Adrenal gland (tissue), 5 donors: ENCODE results near the gene MKX.

ENCODE experiments used
- POLR2A ChIP-seq, 2 donors: fragments of 450-650 bp; IDR thresholded peaks; one replicate each; pipeline ENCODE4 v1.6.1; 2017; ENCODE audit warnings: antibody characterized with exemption in 2 of 2, mild to moderate bottlenecking in 2 of 2, moderate library complexity in 1 of 2
- TF ChIP-seq, protein P1 (sequence below), 6 experiments: fragments of 450-650 bp in 4 of 6; fragments of 200-600 bp in 2 of 6; sonication (generic) in 1 of 6; IDR thresholded peaks; 1 replicate in 5 of 6; 2 replicates in 1 of 6; pipeline versions ENCODE4 v1.5.1 to v1.8.0; 2016 to 2021; ENCODE audit warnings: antibody characterized with exemption in 6 of 6, mild to moderate bottlenecking in 2 of 6, moderate library complexity in 1 of 6
- donor health status: DM: no; HTN: no; CAD: no.

DNA sequence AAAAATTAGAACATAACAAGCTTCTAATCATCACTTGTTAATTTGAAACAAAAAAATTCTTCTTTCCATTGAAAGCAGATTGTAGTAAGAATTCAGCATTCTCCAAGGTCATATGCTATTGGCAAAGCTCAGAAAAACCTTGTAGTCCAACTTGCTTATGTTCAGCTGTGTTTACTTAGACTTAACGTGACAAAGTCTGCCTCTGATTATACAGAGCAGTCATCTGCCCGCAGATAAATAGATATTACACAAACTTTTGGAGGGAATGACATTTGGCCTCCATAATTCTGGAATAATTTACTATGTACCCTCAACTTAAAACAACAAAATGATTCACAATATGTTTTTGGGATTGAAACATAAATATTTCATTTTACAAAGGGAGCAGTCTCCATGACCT lies 45.8 kb downstream of the MKX start:
- no peak for TF ChIP-seq POLR2A (IDR thresholded peaks at IDR 0.05)
- TF ChIP-seq, protein P1, sequence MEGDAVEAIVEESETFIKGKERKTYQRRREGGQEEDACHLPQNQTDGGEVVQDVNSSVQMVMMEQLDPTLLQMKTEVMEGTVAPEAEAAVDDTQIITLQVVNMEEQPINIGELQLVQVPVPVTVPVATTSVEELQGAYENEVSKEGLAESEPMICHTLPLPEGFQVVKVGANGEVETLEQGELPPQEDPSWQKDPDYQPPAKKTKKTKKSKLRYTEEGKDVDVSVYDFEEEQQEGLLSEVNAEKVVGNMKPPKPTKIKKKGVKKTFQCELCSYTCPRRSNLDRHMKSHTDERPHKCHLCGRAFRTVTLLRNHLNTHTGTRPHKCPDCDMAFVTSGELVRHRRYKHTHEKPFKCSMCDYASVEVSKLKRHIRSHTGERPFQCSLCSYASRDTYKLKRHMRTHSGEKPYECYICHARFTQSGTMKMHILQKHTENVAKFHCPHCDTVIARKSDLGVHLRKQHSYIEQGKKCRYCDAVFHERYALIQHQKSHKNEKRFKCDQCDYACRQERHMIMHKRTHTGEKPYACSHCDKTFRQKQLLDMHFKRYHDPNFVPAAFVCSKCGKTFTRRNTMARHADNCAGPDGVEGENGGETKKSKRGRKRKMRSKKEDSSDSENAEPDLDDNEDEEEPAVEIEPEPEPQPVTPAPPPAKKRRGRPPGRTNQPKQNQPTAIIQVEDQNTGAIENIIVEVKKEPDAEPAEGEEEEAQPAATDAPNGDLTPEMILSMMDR (IDR thresholded peaks at IDR 0.05) = no peak
